Right lobe of liver (tissue), 4 donors: ENCODE data around the gene ANKS1B.

ENCODE experiments used
- POLR2A ChIP-seq: fragments of 450-650 bp; IDR thresholded peaks from one replicate; pipeline ENCODE4 v1.6.1; 2017; ENCODE audit warnings: antibody characterized with exemption, mild to moderate bottlenecking
- TF ChIP-seq, protein P1 (sequence below), 4 donors: fragments of 200-600 bp in 3 of 4; fragments of 450-650 bp in 1 of 4; IDR thresholded peaks; one replicate each; pipeline versions ENCODE4 v1.5.1 to v1.8.0; 2016 to 2022; ENCODE audit warnings: antibody characterized with exemption in 4 of 4, mild to moderate bottlenecking in 2 of 4
- donor health status: DM: no; HTN: no; CAD: no.
- donor health status: DM: no; HTN: no; CAD: no.
- donor health status: DM: no; HTN: yes; CAD: no.

DNA sequence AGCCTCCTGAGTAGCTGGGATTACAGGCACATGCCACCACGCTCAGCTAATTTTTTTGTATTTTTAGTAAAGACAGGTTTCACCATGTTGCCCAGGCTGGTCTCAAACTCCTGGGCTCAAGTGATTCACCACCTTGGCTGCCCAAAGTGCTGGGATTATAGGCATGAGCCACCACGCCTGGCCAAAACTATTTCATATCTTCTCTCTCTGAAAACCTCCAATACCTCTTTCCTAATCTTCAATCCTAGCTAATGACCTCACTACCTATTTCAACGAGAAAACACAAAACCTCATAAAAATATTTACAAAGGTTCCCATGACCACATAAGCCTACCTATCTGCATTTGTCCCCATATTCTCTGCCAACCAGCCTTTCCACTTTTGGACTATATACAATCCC is 32.3 kb upstream of the ANKS1B start:
- TF ChIP-seq, protein P1, sequence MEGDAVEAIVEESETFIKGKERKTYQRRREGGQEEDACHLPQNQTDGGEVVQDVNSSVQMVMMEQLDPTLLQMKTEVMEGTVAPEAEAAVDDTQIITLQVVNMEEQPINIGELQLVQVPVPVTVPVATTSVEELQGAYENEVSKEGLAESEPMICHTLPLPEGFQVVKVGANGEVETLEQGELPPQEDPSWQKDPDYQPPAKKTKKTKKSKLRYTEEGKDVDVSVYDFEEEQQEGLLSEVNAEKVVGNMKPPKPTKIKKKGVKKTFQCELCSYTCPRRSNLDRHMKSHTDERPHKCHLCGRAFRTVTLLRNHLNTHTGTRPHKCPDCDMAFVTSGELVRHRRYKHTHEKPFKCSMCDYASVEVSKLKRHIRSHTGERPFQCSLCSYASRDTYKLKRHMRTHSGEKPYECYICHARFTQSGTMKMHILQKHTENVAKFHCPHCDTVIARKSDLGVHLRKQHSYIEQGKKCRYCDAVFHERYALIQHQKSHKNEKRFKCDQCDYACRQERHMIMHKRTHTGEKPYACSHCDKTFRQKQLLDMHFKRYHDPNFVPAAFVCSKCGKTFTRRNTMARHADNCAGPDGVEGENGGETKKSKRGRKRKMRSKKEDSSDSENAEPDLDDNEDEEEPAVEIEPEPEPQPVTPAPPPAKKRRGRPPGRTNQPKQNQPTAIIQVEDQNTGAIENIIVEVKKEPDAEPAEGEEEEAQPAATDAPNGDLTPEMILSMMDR (IDR thresholded peaks at IDR 0.05): no peak
- no peak for TF ChIP-seq POLR2A
